HCT116 (cell line): ENCODE data around the gene PLG. TPM values are rescaled to one million over a fixed set of nuclear protein-coding genes. Genes with fewer than 3 reads are reported as not detected.

Experiments used
- ATAC-seq: fragments of 200-7000 bp; cut with Tn5 transposase; 2 replicates; pipeline ENCODE4 v1.9.1; 2020; ENCODE audit warnings: mild to moderate bottlenecking, moderate library complexity
- BruUV-seq: library from RNA; stranded (reverse); fragments of 400-500 nt; replicated peaks from 2 replicates; lab custom pipeline; 2021; lab: Mats Ljungman, UMichigan
- CTCF ChIA-PET: fragments of 300-600 bp; sonication (Branson Sonifier 250); formaldehyde crosslinking; loops from one replicate; lab custom pipeline; 2021; ENCODE audit warnings: antibody characterized with exemption; lab: Charles Lee
- POLR2A ChIA-PET: fragments of 300-600, 350-600 bp; sonication (Branson Sonifier 250); formaldehyde crosslinking; loops from one replicate; lab custom pipeline; 2021; ENCODE audit warnings: antibody characterized with exemption; lab: Charles Lee
- RAD21 ChIA-PET, 2 experiments: fragments of 300-600 bp; sonication (Branson Sonifier 250); formaldehyde crosslinking; loops; one replicate each; lab custom pipeline; 2023; ENCODE audit warnings: low total read pairs in 2 of 2; ENCODE audit not compliant: uncharacterized antibody in 2 of 2, unreplicated experiment in 2 of 2, low non-redundant PET in 1 of 2; lab: Charles Lee
- DNase-seq: peaks from one replicate; pipeline ENCODE4 v3.0.0-alpha.2; 2010; ENCODE audit warnings: low read depth, low spot score
- H2AFZ ChIP-seq: fragments of 200-600 bp; shearing (Covaris generic), sonication (generic); 2 replicates; pipeline ENCODE4 v1.6.1; 2017; ENCODE audit warnings: low read depth, mixed run types, mixed read lengths, antibody characterized with exemption, low read length; ENCODE audit not compliant: poor library complexity, severe bottlenecking
- H3K27ac ChIP-seq: 2 replicates; pipeline ENCODE4 v1.5.1; 2012; ENCODE audit warnings: low read depth, low read length
- H3K27me3 ChIP-seq: fragments of 200-600 bp; sonication (generic); 2 replicates; pipeline ENCODE4 v1.6.1; 2016; ENCODE audit warnings: mixed run types, low read length, mixed read lengths; ENCODE audit not compliant: insufficient read depth
- H3K36me3 ChIP-seq, 2 experiments: fragments of 200-500 bp in 1 of 2; fragments of 200-600 bp in 1 of 2; sonication (Bioruptor generic) in 1 of 2; sonication (generic) in 1 of 2; 2 replicates each; pipeline versions ENCODE4 v1.5.1 to v1.6.1; 2014 to 2016; ENCODE audit warnings: low read length in 2 of 2, inconsistent platforms in 1 of 2, mixed read lengths in 1 of 2, mixed run types in 1 of 2; ENCODE audit not compliant: insufficient read depth in 2 of 2, control insufficient read depth in 1 of 2
- H3K4me1 ChIP-seq, 2 experiments: fragments of 200-600 bp in 1 of 2; sonication (generic) in 1 of 2; 2 replicates each; pipeline versions ENCODE4 v1.5.1 to v1.6.1; 2012 to 2017; ENCODE audit warnings: low read length in 2 of 2, inconsistent platforms in 1 of 2, mild to moderate bottlenecking in 1 of 2, mixed read lengths in 1 of 2, mixed run types in 1 of 2, moderate library complexity in 1 of 2; ENCODE audit not compliant: insufficient read depth in 2 of 2, control insufficient read depth in 1 of 2
- H3K4me2 ChIP-seq: fragments of 200-600 bp; sonication (generic); 2 replicates; pipeline ENCODE4 v1.6.1; 2017; ENCODE audit warnings: mixed run types, low read length, mixed read lengths
- H3K4me3 ChIP-seq, 2 experiments: fragments of 200-600 bp in 1 of 2; sonication (generic) in 1 of 2; replicated peaks in 1 of 2; 2 replicates each; pipeline ENCODE4 v1.5.1; 2011 to 2016; ENCODE audit warnings: low read length in 2 of 2, control low read depth in 1 of 2, low read depth in 1 of 2, mild to moderate bottlenecking in 1 of 2, mixed read lengths in 1 of 2, mixed run types in 1 of 2
- H3K79me2 ChIP-seq: fragments of 200-600 bp; sonication (generic); 2 replicates; pipeline ENCODE4 v1.6.1; 2017; ENCODE audit warnings: mild to moderate bottlenecking, mixed run types, low read length, moderate library complexity, mixed read lengths; ENCODE audit not compliant: insufficient read depth
- H3K9ac ChIP-seq: fragments of 200-600 bp; sonication (generic); 2 replicates; pipeline ENCODE4 v1.6.1; 2016; ENCODE audit warnings: low read length, mixed read lengths
- H3K9me2 ChIP-seq: fragments of 200-600 bp; sonication (generic), shearing (Covaris generic); 2 replicates; pipeline ENCODE4 v1.6.1; 2017; ENCODE audit warnings: mixed run types, mild to moderate bottlenecking, moderate library complexity; ENCODE audit not compliant: insufficient read depth
- H3K9me3 ChIP-seq, 2 experiments: fragments of 200-500 bp in 1 of 2; fragments of 200-600 bp in 1 of 2; sonication (Bioruptor generic) in 1 of 2; sonication (generic) in 1 of 2; 2 replicates each; pipeline ENCODE4 v1.6.1; 2014 to 2017; ENCODE audit warnings: low read length in 2 of 2, mixed read lengths in 2 of 2, inconsistent platforms in 1 of 2, low read depth in 1 of 2, mild to moderate bottlenecking in 1 of 2, mixed run types in 1 of 2, moderate library complexity in 1 of 2; ENCODE audit not compliant: control insufficient read depth in 1 of 2, insufficient read depth in 1 of 2
- H4K20me1 ChIP-seq: fragments of 200-600 bp; sonication (generic), shearing (Covaris generic); 2 replicates; pipeline ENCODE4 v1.6.1; 2017; ENCODE audit warnings: mixed run types, mild to moderate bottlenecking, moderate library complexity; ENCODE audit not compliant: insufficient read depth
- CEBPB ChIP-seq: IDR thresholded peaks from 2 replicates; pipeline ENCODE4 v1.6.1; 2012; ENCODE audit warnings: low read depth
- EZH2 ChIP-seq: fragments of 200-600 bp; sonication (generic); IDR thresholded peaks from 2 replicates; pipeline ENCODE4 v1.6.1; 2017; ENCODE audit warnings: antibody characterized with exemption, mixed run types
- EZH2phosphoT487 ChIP-seq: fragments of 200-600 bp; IDR thresholded peaks from 2 replicates; pipeline ENCODE4 v1.6.1; 2018; ENCODE audit warnings: antibody characterized with exemption, borderline replicate concordance
- FOSL1 ChIP-seq: IDR thresholded peaks from 2 replicates; pipeline ENCODE4 v1.6.1; 2012; ENCODE audit warnings: low read depth
- JUND ChIP-seq: IDR thresholded peaks from 2 replicates; pipeline ENCODE4 v1.6.1; 2012
- POLR2A ChIP-seq: IDR thresholded peaks from 2 replicates; pipeline ENCODE4 v1.7.0; 2011; ENCODE audit warnings: borderline replicate concordance; ENCODE audit not compliant: insufficient read depth, insufficient read length; ENCODE audit errors: extremely low read depth
- POLR2AphosphoS5 ChIP-seq: IDR thresholded peaks from 2 replicates; pipeline ENCODE4 v1.6.1; 2011; ENCODE audit warnings: mild to moderate bottlenecking, low read depth, low read length, moderate library complexity
- SIN3A ChIP-seq: IDR thresholded peaks from 2 replicates; pipeline ENCODE4 v1.6.1; 2012; ENCODE audit warnings: low read depth
- SRF ChIP-seq: IDR thresholded peaks from 2 replicates; pipeline ENCODE4 v1.6.1; 2012; ENCODE audit warnings: low read depth
- TCF7L2 ChIP-seq: IDR thresholded peaks from 2 replicates; pipeline ENCODE4 v1.7.0; 2011; ENCODE audit warnings: borderline replicate concordance, inconsistent platforms; ENCODE audit not compliant: insufficient read depth, insufficient read length; ENCODE audit errors: extremely low read depth
- intact Hi-C: fragments of 100-400 bp; cut with micrococcal nuclease; formaldehyde crosslinking; loops from 2 replicates; pipeline ENCODE4 v1.10.0; 2022
- total RNA-seq: library from RNA; stranded (reverse); gene quantifications from one replicate; pipeline ENCODE4 v1.2.1, GENCODE V29; 2021; ENCODE audit not compliant: unreplicated experiment
- TF ChIP-seq, protein P1 (sequence below): IDR thresholded peaks from 2 replicates; pipeline ENCODE4 v1.6.1; 2012
- TF ChIP-seq, protein P2 (sequence below), 3 experiments: fragments of 200-600 bp in 1 of 3; sonication (generic) in 1 of 3; IDR thresholded peaks in 2 of 3; conservative IDR thresholded peaks in 1 of 3; 2 replicates each; pipeline ENCODE4 v1.5.1; 2012 to 2017; ENCODE audit warnings: low read depth in 2 of 3, low read length in 2 of 3, antibody characterized with exemption in 1 of 3, borderline replicate concordance in 1 of 3, control low read depth in 1 of 3, mild to moderate bottlenecking in 1 of 3, mixed read lengths in 1 of 3, mixed run types in 1 of 3, moderate library complexity in 1 of 3; ENCODE audit not compliant: insufficient read depth in 1 of 3
- TF ChIP-seq, protein P3 (sequence below): IDR thresholded peaks from 2 replicates; pipeline ENCODE4 v1.6.1; 2012

PLG gene
- total RNA-seq, 1 experiment from 2014 or later, result 0.69 TPM

DNA sequence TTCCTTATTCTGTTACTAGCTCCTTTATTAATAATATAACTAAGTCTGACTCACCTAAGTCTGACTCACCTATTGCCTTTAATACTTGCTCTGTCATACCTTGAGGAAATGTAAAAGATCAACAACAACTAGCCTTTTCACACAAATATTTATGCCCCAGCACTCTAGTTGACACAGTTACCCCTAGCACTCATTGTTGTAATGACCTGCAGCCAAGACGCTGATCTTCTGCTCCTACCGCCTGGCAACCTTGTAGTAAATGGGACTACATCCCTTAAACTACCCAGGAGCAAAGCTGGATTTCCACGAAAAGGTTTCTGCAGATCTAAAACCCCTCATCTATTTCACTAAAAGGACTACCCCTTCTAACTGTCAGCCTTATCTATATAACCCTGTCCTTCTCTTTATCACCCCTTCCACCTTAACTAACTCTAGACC is 90.0 kb downstream of the PLG start (continued):
- TF ChIP-seq TCF7L2 (no peak), CEBPB (no peak; the same call in 1 of the 2 replicates)

DNA sequence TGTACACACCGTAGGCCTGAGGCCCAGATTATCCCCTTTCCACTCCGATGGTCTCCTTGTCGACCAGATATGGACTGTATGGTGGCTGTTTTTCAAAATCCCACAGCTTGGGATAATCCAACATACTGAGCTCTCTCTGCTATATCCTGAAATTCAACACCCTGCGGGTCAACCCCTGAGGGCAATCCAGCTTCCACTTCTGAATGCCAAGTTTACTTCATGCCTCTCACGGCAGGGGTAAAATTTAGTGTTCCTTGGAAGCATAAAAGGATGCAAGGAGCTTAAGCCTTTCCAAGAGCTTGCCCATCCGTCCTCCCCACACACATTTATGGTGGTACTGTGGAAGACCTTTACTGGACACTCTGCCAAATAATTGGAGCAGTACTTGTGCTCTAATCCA is 90.7 kb downstream of the PLG start:
- TF ChIP-seq, protein P1, sequence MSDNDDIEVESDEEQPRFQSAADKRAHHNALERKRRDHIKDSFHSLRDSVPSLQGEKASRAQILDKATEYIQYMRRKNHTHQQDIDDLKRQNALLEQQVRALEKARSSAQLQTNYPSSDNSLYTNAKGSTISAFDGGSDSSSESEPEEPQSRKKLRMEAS, result no peak
- TF ChIP-seq SRF (no peak), POLR2AphosphoS5 (no peak), EZH2phosphoT487 (no peak), POLR2A (no peak), EZH2 (no peak), FOSL1 (no peak), SIN3A (no peak), JUND (no peak)
- TF ChIP-seq, protein P2, sequence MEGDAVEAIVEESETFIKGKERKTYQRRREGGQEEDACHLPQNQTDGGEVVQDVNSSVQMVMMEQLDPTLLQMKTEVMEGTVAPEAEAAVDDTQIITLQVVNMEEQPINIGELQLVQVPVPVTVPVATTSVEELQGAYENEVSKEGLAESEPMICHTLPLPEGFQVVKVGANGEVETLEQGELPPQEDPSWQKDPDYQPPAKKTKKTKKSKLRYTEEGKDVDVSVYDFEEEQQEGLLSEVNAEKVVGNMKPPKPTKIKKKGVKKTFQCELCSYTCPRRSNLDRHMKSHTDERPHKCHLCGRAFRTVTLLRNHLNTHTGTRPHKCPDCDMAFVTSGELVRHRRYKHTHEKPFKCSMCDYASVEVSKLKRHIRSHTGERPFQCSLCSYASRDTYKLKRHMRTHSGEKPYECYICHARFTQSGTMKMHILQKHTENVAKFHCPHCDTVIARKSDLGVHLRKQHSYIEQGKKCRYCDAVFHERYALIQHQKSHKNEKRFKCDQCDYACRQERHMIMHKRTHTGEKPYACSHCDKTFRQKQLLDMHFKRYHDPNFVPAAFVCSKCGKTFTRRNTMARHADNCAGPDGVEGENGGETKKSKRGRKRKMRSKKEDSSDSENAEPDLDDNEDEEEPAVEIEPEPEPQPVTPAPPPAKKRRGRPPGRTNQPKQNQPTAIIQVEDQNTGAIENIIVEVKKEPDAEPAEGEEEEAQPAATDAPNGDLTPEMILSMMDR (IDR thresholded peaks at IDR 0.05 in 2 of 3, conservative IDR thresholded peaks at IDR 0.05 in 1 of 3; ENCODE audit: borderline replicate concordance in 1 of 3, insufficient read depth in 1 of 3, low read depth in 2 of 3, low read length in 2 of 3), result no peak
- TF ChIP-seq, protein P3, sequence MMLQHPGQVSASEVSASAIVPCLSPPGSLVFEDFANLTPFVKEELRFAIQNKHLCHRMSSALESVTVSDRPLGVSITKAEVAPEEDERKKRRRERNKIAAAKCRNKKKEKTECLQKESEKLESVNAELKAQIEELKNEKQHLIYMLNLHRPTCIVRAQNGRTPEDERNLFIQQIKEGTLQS, result no peak
- Histone ChIP-seq H3K4me3 (peak overlapping the region in 1 of 2 experiments; percentile 18; a peak in 1 of 4 replicates), H3K79me2 (no peaks in the 10 kb centered on the region), H3K4me1 (peaks cover 12 to 46% of the 10 kb centered on the region in 2 experiments), H2AFZ (peak overlapping the region; percentile 97), H3K9me2 (no peaks in the 10 kb centered on the region), H3K9ac (peak overlapping the region; percentile 2; the same call in 1 of the 2 replicates), H3K27ac (peak overlapping the region; percentile 67; the same call in 1 of the 2 replicates), H3K27me3 (no peaks in the 10 kb centered on the region), H3K4me2 (peak overlapping the region; percentile 61), H3K9me3 (no peaks in the 10 kb centered on the region), H4K20me1 (no peaks in the 10 kb centered on the region), H3K36me3 (no peaks in the 10 kb centered on the region)
- BruUV-seq, result no TSS peak
- RAD21 ChIA-PET, result no interaction called here
- CTCF ChIA-PET, result interaction anchor here (1.4 to 2.5 kb wide), 2 partner anchors 138 to 578 kb away, joined by 4 to 6 read pairs; no protein-coding TSS in a partner anchor
- no peak; the same call in 1 of the 2 replicates for ATAC-seq
- intact Hi-C loops, result no loop called here
- no peak for DNase-seq
- POLR2A ChIA-PET, result no interaction called here
